T-helper 1 cell (primary cell): ENCODE results near the gene FBLN1.

Experiments
- DNase-seq, 5 donors: peaks; one replicate each; pipeline ENCODE4 v3.0.0-alpha.2; 2012 to 2020

Gene FBLN1

GRCh38 chr22:45644714-45645113 lies 142.0 kb downstream of the FBLN1 start:
- DNase-seq: no peak

DNA sequence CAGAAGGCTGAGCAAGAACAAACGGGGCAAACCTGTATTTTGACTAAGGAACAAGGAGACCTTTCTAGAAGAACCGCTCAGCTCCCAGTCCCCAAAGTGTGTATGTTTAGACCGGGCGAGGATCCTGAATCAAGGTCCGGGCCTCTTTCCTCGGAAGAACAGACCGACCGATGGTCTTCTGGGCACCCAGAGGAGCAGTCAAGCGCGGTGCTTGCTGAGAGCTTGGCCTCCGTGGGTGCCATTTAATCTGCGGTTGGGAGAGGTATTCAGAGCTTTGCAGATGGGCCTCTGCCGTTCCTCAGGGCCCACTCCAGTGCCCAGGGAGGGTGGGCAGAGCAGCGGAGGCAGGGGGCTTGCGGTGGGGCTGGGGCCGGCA lies 142.5 kb downstream of the FBLN1 start:
- DNase-seq: no peak

- DNase-seq: peak; percentile 33 to 66 (median 61)
Observed at GRCh38 chr22:45645526-45646414, 143.1 kb downstream of the FBLN1 start.

DNA sequence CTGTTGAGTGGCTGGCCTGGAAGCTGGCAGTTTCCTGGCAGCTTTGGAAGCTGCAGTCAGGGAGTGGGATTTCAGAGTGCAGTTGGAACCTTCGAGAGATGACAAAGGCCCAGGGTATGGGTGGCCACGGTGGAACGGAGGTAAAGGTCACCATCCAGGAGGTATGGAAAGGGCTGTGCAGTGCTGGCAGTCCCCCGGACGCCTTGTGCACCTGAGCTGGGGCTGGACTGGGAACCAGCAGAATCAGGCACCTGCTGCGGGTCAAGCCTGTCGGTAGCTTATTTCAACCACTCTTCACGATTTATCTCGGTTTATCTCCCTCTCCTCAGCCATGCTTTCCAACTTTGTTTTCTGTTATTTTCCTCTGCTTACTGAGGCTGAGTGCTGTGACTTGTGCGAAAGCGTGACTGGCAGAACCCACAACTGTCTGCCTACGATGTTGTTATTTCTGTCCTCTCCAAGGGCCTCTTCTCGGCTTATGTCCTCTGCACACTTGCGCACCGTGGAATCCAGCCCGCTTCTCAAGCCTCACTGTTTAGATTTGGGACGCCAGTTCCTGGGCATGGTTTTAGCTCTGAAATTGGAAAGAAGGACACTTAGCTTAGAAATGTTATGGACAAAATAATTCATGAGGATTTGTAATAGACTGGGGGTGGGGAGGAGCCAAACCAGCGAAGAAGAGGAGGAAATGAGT lies 145.0 kb downstream of the FBLN1 start:
- no peak for DNase-seq

- no peak for DNase-seq
Observed at GRCh38 chr22:45648301-45649117, 145.8 kb downstream of the FBLN1 start.

DNA sequence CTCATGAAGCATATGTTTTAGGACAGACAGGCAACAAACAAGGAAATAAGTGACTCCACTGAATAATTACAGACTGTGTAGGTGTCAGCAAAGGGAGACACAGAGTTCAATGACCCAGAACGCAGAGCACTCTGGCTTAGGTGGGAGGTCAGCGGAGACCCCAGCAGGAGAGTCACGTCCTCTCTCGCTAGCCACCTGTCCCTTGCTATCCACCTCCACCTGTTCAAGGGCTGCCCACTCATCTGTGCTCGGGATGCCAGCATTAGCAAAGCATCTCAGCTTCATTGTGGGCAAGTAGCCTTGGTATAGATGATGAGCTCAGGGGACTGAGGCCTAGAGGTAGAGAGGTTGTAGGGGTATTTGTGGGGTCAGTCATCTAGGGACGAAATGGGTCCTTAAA lies 147.1 kb downstream of the FBLN1 start:
- no peak for DNase-seq

DNA sequence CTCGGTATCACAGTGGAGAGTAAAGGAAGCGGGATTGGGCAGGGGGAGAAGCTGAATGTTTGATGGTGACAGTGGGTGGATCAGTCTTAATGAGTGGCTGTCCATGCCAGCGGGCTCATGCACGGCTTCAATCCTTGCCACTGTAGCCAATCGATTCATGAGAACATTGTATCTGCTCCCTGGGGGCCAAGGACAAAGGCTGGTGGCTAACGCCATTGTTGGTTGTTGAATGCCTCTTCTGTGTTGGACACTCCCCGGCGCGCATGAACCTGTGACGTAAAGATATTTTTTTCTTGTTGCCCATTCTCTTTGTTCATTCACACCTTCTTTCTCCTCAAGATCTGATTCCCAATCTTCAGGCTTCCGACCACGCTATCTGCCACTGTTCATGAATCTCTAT lies 148.0 kb downstream of the FBLN1 start:
- no peak for DNase-seq
